Suprapubic skin (tissue), 4 donors: ENCODE data around the gene RAVER1. TPM values are rescaled to one million over a fixed set of nuclear protein-coding genes. Genes with fewer than 3 reads are reported as not detected.
"Not testable (repeated sequence)": the region's sequence is repeated elsewhere in the genome, so short reads cannot be mapped to it uniquely, and the experiment has no call there.

Source experiments
- DNase-seq, 2 donors: peaks; one replicate each; pipeline ENCODE4 v3.0.0-alpha.2; 2019; ENCODE audit warnings: low spot score in 2 of 2
- H3K27ac ChIP-seq: fragments of 200-600 bp; sonication (generic); one replicate; pipeline ENCODE4 v1.5.1; 2019
- H3K27me3 ChIP-seq: fragments of 200-600 bp; sonication (generic); one replicate; pipeline ENCODE4 v1.5.1; 2019
- H3K36me3 ChIP-seq: fragments of 200-600 bp; sonication (generic); one replicate; pipeline ENCODE4 v1.5.1; 2019
- H3K4me1 ChIP-seq: fragments of 200-600 bp; sonication (generic); one replicate; pipeline ENCODE4 v1.5.1; 2019
- H3K4me3 ChIP-seq: fragments of 200-600 bp; sonication (generic); one replicate; pipeline ENCODE4 v1.5.1; 2019; ENCODE audit warnings: mild to moderate bottlenecking
- H3K9me3 ChIP-seq: fragments of 200-600 bp; sonication (generic); one replicate; pipeline ENCODE4 v1.5.1; 2019
- EP300 ChIP-seq: sonication (generic); formaldehyde crosslinking; IDR thresholded peaks from one replicate; pipeline ENCODE4 v1.6.1; 2017; ENCODE audit warnings: antibody characterized with exemption
- POLR2A ChIP-seq, 2 donors: fragments of 450-650 bp; IDR thresholded peaks; one replicate each; pipeline ENCODE4 v1.6.1; 2017; ENCODE audit warnings: antibody characterized with exemption in 2 of 2, mild to moderate bottlenecking in 2 of 2, moderate library complexity in 2 of 2
- POLR2AphosphoS5 ChIP-seq, 3 donors: sonication (generic); formaldehyde crosslinking; IDR thresholded peaks; one replicate each; pipeline ENCODE4 v1.6.1; 2017; ENCODE audit warnings: antibody characterized with exemption in 3 of 3
- WGBS: methylation state at CpG from one replicate; pipeline ENCODE4 v1.1.5; 2018; 5-methylcytosine and 5-hydroxymethylcytosine counted together
- total RNA-seq, 4 donors: library from RNA; depleted of rRNA; stranded (reverse); fragments of >200 nt; gene quantifications; one replicate each; pipeline ENCODE4 v1.1.0, GENCODE V29; 2016
- TF ChIP-seq, protein P1 (sequence below), 2 donors: fragments of 200-600 bp in 1 of 2; fragments of 450-650 bp in 1 of 2; sonication (generic) in 1 of 2; IDR thresholded peaks; one replicate each; pipeline ENCODE4 v1.5.1; 2016 to 2019; ENCODE audit warnings: antibody characterized with exemption in 2 of 2, mild to moderate bottlenecking in 1 of 2, moderate library complexity in 1 of 2

The RAVER1 gene
- total RNA-seq, 4 donors from 2014 or later = 18.4 to 27.8 (median 24.8) TPM

DNA sequence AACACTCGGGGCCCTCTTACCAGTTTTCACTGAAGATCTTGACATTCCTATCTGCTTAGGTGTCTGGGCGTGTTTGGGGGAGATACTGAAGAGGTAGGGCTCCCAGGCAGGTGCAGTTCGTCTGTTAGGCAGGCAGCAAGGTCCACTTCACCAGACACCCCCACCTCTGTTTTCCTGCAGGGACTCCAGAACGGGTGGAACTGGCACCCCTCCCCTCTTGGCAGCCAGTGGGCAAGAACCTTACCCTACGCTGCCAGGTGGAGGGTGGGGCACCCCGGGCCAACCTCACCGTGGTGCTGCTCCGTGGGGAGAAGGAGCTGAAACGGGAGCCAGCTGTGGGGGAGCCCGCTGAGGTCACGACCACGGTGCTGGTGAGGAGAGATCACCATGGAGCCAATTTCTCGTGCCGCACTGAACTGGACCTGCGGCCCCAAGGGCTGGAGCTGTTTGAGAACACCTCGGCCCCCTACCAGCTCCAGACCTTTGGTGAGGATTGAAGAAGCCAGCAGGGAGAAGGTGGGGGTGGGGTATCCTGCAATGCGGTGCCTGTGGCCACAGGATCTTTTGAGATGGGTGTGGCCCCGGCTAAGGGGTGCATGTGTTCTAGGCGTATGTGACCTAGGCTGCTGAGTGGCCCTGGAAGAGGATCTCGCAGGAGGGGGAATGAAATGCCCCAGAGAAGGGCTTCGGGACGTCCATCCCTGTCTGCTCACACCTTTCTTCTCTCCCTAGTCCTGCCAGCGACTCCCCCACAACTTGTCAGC is 49.8 kb downstream of the RAVER1 start:
- H3K9me3 ChIP-seq = no peaks in the 10 kb centered on the region
- WGBS = 64% methylated on average over 20 of the region's 23 CpGs
- no peak overlapping the region for H3K4me3 ChIP-seq
- no peak for DNase-seq
- no peak for TF ChIP-seq POLR2AphosphoS5 (IDR thresholded peaks at IDR 0.05)
- TF ChIP-seq POLR2A (IDR thresholded peaks at IDR 0.05) = no peak
- TF ChIP-seq EP300 = no peak
- TF ChIP-seq, protein P1, sequence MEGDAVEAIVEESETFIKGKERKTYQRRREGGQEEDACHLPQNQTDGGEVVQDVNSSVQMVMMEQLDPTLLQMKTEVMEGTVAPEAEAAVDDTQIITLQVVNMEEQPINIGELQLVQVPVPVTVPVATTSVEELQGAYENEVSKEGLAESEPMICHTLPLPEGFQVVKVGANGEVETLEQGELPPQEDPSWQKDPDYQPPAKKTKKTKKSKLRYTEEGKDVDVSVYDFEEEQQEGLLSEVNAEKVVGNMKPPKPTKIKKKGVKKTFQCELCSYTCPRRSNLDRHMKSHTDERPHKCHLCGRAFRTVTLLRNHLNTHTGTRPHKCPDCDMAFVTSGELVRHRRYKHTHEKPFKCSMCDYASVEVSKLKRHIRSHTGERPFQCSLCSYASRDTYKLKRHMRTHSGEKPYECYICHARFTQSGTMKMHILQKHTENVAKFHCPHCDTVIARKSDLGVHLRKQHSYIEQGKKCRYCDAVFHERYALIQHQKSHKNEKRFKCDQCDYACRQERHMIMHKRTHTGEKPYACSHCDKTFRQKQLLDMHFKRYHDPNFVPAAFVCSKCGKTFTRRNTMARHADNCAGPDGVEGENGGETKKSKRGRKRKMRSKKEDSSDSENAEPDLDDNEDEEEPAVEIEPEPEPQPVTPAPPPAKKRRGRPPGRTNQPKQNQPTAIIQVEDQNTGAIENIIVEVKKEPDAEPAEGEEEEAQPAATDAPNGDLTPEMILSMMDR (IDR thresholded peaks at IDR 0.05) = no peak
- peaks cover 15% of the 10 kb centered on the region for H3K27me3 ChIP-seq
- H3K4me1 ChIP-seq = peaks cover 17% of the 10 kb centered on the region
- no peak overlapping the region for H3K27ac ChIP-seq
- peaks cover 34% of the 10 kb centered on the region for H3K36me3 ChIP-seq

DNA sequence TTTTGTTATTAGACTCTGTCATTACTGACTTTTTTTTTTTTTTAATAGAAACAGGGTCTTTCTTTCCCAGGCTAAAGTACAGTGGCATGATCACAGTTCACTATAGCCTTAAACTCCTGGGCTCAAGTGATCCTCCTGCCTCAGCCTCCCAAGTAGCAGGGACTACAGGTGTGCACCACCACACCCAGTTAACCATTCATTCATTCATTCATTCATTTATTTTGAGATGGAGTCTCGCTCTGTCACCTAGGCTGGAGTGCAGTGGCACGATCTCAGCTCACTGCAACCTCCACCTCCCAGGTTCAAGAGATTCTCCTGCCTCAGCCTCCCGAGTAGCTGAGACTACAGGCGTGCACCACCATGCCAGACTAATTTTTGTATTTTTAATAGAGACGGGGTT is 51.3 kb downstream of the RAVER1 start:
- not testable (repeated sequence) for H3K27ac ChIP-seq, H3K4me3 ChIP-seq, H3K9me3 ChIP-seq, H3K27me3 ChIP-seq, H3K4me1 ChIP-seq, DNase-seq
- peaks cover 34% of the 10 kb centered on the region for H3K36me3 ChIP-seq
- 97% methylated on average over 5 of the region's 5 CpGs for WGBS

DNA sequence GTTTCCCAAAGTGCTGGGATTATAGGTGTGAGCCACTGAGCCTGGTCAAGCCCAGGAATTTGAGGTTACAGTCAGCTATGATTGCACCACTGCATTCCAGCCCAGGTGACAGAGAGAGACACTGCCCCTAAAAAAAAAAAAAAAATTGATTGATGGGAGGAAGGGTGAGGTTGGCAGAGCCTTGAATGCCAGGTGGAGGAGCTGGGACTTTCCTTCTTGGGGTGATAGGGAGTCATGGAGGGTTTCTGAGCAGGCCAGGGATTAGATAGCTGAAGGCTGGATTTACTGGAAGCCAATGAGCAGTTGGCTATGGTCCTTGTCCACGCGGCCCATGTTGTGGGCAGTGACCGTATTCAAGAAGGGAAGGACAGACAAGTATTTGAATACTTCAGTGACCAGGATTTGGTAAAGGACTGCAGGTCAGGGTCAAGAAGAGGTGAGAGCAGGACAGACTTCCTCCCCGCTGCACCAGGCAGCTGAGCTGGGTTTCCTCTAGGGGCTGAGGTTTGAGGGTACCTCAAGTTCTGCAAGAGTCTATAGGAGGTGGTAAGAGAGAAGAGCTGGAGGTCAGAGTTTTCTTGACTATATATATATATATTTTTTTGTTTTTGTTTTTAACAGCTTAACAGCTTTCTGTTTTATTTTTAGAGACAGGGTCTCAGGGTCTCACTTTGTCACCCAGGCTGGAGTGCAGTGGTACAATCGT is 53.4 kb downstream of the RAVER1 start:
- WGBS = 88% methylated on average over 5 of the region's 5 CpGs
- H3K4me1 ChIP-seq = peaks cover 1% of the 10 kb centered on the region
- no peaks in the 10 kb centered on the region for H3K9me3 ChIP-seq
- DNase-seq = no peak
- H3K36me3 ChIP-seq = peaks cover 32% of the 10 kb centered on the region
- TF ChIP-seq EP300 (no peak), POLR2A (IDR thresholded peaks at IDR 0.05) (no peak)
- TF ChIP-seq, protein P1 (IDR thresholded peaks at IDR 0.05) = no peak
- no peak overlapping the region for H3K4me3 ChIP-seq
- H3K27ac ChIP-seq = no peak overlapping the region
- no peaks in the 10 kb centered on the region for H3K27me3 ChIP-seq

DNA sequence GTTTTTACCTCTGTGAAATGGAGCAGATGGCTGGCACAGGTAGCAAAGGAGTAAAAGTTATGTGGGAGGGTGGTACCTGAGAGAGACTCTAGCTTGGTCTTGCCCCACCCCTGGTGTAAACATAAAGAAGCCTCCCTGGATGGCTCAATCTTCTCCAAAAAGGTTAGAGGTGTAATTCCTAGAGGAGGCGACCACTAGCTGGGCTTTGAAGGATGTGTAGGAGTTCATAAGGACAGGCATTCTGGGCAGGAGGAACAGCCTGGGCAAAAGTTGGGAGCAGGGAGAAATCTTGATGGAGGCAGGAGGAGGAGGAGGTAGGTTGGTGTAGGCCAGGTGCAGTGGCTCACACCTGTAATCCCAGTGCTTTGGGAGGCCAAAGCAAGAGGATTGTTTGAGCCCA is 54.4 kb downstream of the RAVER1 start:
- no peak for TF ChIP-seq POLR2A (IDR thresholded peaks at IDR 0.05)
- TF ChIP-seq EP300 = no peak
- TF ChIP-seq, protein P1 (IDR thresholded peaks at IDR 0.05) = no peak
- TF ChIP-seq POLR2AphosphoS5 (IDR thresholded peaks at IDR 0.05) = no peak
- Histone ChIP-seq H3K9me3 (no peaks in the 10 kb centered on the region), H3K27ac (no peak overlapping the region), H3K4me1 (peaks cover 6% of the 10 kb centered on the region), H3K27me3 (no peaks in the 10 kb centered on the region), H3K36me3 (peaks cover 28% of the 10 kb centered on the region), H3K4me3 (no peak overlapping the region)
- DNase-seq = no peak
- WGBS = 100% methylated on average over 1 of the region's 1 CpG

DNA sequence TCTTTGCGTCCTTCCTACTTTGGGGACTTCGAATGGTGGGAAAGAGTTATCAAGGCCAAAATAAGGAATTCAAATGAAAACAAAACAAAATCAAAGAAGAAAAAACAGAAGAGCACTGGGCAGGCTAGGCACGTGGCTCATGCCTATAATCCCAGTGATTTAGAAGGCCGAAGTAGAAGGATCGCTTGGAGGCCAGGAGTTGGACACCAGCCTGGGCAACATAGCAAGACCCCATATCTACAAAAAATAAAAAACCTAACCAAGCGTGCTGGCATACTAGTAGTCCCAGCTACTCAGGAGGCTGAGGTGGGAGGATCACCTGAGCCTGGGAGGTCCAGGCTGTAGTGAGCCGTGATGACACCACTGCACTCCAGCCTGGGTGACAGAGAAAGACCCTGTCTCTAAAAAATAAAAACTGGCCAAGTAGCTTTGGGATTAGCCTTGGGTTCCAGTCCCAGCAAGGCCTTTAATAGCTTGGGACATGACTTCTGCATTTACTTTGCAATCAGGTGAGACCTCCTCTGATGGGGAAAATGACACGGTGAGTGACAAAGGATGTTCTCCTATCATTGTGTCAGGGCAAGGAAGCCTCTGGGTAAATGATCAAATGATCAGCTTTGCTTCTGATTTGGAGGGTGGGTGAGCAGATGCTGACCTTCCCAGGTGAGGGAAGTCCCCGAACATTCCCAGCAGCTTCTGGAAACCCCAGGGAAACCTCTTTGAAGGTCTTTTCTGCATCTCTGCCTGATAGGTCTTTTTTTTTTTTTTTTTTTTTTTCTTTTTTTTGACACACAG is 55.3 kb downstream of the RAVER1 start:
- H3K27ac ChIP-seq = no peak overlapping the region
- DNase-seq = no peak
- H3K36me3 ChIP-seq = peaks cover 21% of the 10 kb centered on the region
- H3K9me3 ChIP-seq = no peaks in the 10 kb centered on the region
- no peak overlapping the region for H3K4me3 ChIP-seq
- 92% methylated on average over 9 of the region's 9 CpGs for WGBS
- no peaks in the 10 kb centered on the region for H3K27me3 ChIP-seq
- TF ChIP-seq POLR2AphosphoS5 (IDR thresholded peaks at IDR 0.05) (no peak), EP300 (no peak), POLR2A (IDR thresholded peaks at IDR 0.05) (no peak)
- TF ChIP-seq, protein P1 (IDR thresholded peaks at IDR 0.05) = no peak
- H3K4me1 ChIP-seq = peaks cover 11% of the 10 kb centered on the region
